ENCODE results near the gene EHBP1L1. TPM values are rescaled to one million over a fixed set of nuclear protein-coding genes. Genes with fewer than 3 reads are reported as not detected.
A peak's percentile ranks its signal among the peaks of the same experiment; 100 is the strongest.

The EHBP1L1 gene
- total RNA-seq, 1 donor from 2014 or later: 10.1 TPM

DNA sequence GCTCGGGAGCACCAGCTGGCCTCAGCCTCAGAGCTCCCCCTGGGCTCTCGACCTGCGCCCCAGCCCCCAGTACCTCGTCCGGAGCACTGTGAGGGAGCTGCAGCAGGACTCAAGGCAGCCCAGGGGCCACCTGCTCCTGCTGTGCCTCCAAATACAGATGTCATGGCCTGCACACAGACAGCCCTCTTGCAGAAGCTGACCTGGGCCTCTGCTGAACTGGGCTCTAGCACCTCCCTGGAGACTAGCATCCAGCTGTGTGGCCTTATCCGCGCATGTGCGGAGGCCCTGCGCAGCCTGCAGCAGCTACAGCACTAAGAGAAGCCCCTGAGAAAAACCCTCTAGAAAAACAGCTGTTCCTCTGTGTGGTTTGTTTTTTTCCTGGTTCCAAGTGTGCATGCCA lies 4.4 kb upstream of the EHBP1L1 start:
- peak overlapping the region; percentile 98 for H3K4me2 ChIP-seq (ENCODE audit: low read length)
- H3K27me3 ChIP-seq (ENCODE audit: insufficient read depth, low read length): no peaks in the 10 kb centered on the region
- H3K4me1 ChIP-seq (ENCODE audit: insufficient read depth, low read length): peaks cover 53% of the 10 kb centered on the region
- no peak for FAIRE-seq
- Mint-ChIP-seq H3K4me3 (ENCODE audit: unreplicated experiment) (peak overlapping the region; percentile 98), H3K27ac (ENCODE audit: unreplicated experiment) (peak overlapping the region; percentile 85), H3K27me3 (ENCODE audit: low read depth, unreplicated experiment) (no peaks in the 10 kb centered on the region), H3K4me1 (ENCODE audit: low read depth, unreplicated experiment) (peaks cover 30% of the 10 kb centered on the region), H3K9me3 (ENCODE audit: unreplicated experiment) (no peaks in the 10 kb centered on the region), H3K36me3 (ENCODE audit: low read depth, unreplicated experiment) (peaks cover 2% of the 10 kb centered on the region)
- H3K9me3 ChIP-seq (ENCODE audit: insufficient read depth, low read depth, low read length): no peaks in the 10 kb centered on the region
- H3K9ac ChIP-seq (ENCODE audit: low read length): peak overlapping the region; percentile 91
- no peak for TF ChIP-seq CTCF (IDR thresholded peaks at IDR 0.05; ENCODE audit: insufficient read depth, low read depth, low read length)
- no peak for TF ChIP-seq EZH2 (IDR thresholded peaks at IDR 0.05; ENCODE audit: insufficient read depth, low read length)
- H3K79me2 ChIP-seq (ENCODE audit: insufficient read depth, low read length): peaks cover 58% of the 10 kb centered on the region
- no peak for DNase-seq (ENCODE audit: low read depth)
- peak overlapping the region; percentile 91 for H3K4me3 ChIP-seq (ENCODE audit: insufficient read depth, low read depth, low read length)
- H4K20me1 ChIP-seq (ENCODE audit: insufficient read depth, low read length): peaks cover 30% of the 10 kb centered on the region
- no peaks in the 10 kb centered on the region for H3K36me3 ChIP-seq (ENCODE audit: insufficient read depth, low read length)
- peak overlapping the region; percentile 37 for H3K27ac ChIP-seq (ENCODE audit: low read depth, low read length)
- H2AFZ ChIP-seq (ENCODE audit: low read depth, low read length): no peak overlapping the region

- Histone ChIP-seq H3K79me2 (ENCODE audit: insufficient read depth, low read length) (peaks cover 54% of the 10 kb centered on the region), H2AFZ (ENCODE audit: low read depth, low read length) (no peak overlapping the region), H3K9ac (ENCODE audit: low read length) (peak overlapping the region; percentile 79), H3K36me3 (ENCODE audit: insufficient read depth, low read length) (no peaks in the 10 kb centered on the region), H3K27ac (ENCODE audit: low read depth, low read length) (no peak overlapping the region), H3K4me1 (ENCODE audit: insufficient read depth, low read length) (peaks cover 58% of the 10 kb centered on the region), H3K9me3 (ENCODE audit: insufficient read depth, low read depth, low read length) (no peaks in the 10 kb centered on the region), H4K20me1 (ENCODE audit: insufficient read depth, low read length) (peaks cover 30% of the 10 kb centered on the region), H3K4me3 (ENCODE audit: insufficient read depth, low read depth, low read length) (peak overlapping the region; percentile 79), H3K27me3 (ENCODE audit: insufficient read depth, low read length) (no peaks in the 10 kb centered on the region), H3K4me2 (ENCODE audit: low read length) (peak overlapping the region; percentile 98)
- Mint-ChIP-seq H3K4me3 (ENCODE audit: unreplicated experiment) (peak overlapping the region; percentile 98), H3K27ac (ENCODE audit: unreplicated experiment) (peak overlapping the region; percentile 85), H3K4me1 (ENCODE audit: low read depth, unreplicated experiment) (peaks cover 34% of the 10 kb centered on the region), H3K36me3 (ENCODE audit: low read depth, unreplicated experiment) (peaks cover 2% of the 10 kb centered on the region), H3K27me3 (ENCODE audit: low read depth, unreplicated experiment) (no peaks in the 10 kb centered on the region), H3K9me3 (ENCODE audit: unreplicated experiment) (no peaks in the 10 kb centered on the region)
- FAIRE-seq (no peak), DNase-seq (ENCODE audit: low read depth) (no peak)
- TF ChIP-seq EZH2 (IDR thresholded peaks at IDR 0.05; ENCODE audit: insufficient read depth, low read length) (no peak), CTCF (IDR thresholded peaks at IDR 0.05; ENCODE audit: insufficient read depth, low read depth, low read length) (peak; percentile 24)
These were observed 3.9 kb upstream of the EHBP1L1 start for GRCh38 chr11:65571940-65572339.

DNA sequence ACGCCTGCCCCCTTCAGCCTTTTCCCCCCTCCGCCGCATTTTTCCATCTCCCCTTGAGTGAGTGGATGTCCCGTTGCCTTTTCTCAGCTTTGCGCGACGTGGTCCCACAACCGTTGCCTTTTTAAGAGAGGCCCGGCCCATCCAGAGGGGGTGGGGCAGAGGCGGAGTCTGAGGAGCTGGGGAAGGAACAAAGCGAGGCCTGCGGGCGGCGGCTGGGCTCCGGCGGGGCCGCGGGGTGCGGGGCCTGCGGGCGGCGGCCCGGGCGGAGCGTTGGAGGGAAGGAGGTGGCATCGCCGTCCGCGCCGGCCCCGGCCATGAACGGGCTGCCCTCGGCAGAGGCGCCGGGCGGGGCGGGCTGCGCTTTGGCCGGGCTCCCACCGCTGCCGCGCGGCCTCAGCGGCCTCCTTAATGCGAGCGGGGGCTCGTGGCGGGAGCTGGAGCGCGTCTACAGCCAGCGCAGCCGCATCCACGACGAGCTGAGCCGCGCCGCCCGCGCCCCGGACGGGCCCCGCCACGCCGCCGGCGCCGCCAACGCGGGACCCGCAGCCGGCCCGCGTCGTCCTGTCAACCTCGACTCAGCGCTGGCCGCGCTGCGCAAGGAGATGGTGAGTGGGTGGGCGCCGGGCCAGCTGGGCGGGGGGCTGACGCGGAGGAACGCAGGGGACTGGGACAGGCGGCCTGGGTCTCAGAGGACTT lies 3.3 kb upstream of the EHBP1L1 start, which contains the start of gene FAM89B:
Gene FAM89B, plus strand, starts transcription at position 183 of the 696 bp plus-strand sequence. Its CDS starts 132 bp downstream, at position 315.
- FAIRE-seq (no peak), DNase-seq (ENCODE audit: low read depth) (peak; percentile 70)
- no peaks in the 10 kb centered on the region for H3K27me3 ChIP-seq (ENCODE audit: insufficient read depth, low read length)
- no peaks in the 10 kb centered on the region for H3K9me3 ChIP-seq (ENCODE audit: insufficient read depth, low read depth, low read length)
- no peaks in the 10 kb centered on the region for H3K36me3 ChIP-seq (ENCODE audit: insufficient read depth, low read length)
- peaks cover 33% of the 10 kb centered on the region for H4K20me1 ChIP-seq (ENCODE audit: insufficient read depth, low read length)
- H3K9ac ChIP-seq (ENCODE audit: low read length): peak within 1 kb of the TSS; percentile 91
- H3K27ac Mint-ChIP-seq (ENCODE audit: unreplicated experiment): peak within 1 kb of the TSS; percentile 85
- peak within 1 kb of the TSS; percentile 98 for H3K4me3 Mint-ChIP-seq (ENCODE audit: unreplicated experiment)
- no peak for TF ChIP-seq EZH2 (IDR thresholded peaks at IDR 0.05; ENCODE audit: insufficient read depth, low read length)
- TF ChIP-seq CTCF (IDR thresholded peaks at IDR 0.05; ENCODE audit: insufficient read depth, low read depth, low read length): no peak
- peaks cover 2% of the 10 kb centered on the region for H3K36me3 Mint-ChIP-seq (ENCODE audit: low read depth, unreplicated experiment)
- H3K9me3 Mint-ChIP-seq (ENCODE audit: unreplicated experiment): no peaks in the 10 kb centered on the region
- H3K4me2 ChIP-seq (ENCODE audit: low read length): peak within 1 kb of the TSS; percentile 98
- no peaks in the 10 kb centered on the region for H3K27me3 Mint-ChIP-seq (ENCODE audit: low read depth, unreplicated experiment)
- H3K4me1 Mint-ChIP-seq (ENCODE audit: low read depth, unreplicated experiment): peaks cover 34% of the 10 kb centered on the region
- H3K27ac ChIP-seq (ENCODE audit: low read depth, low read length): no peak within 1 kb of the TSS
- no peak within 1 kb of the TSS for H2AFZ ChIP-seq (ENCODE audit: low read depth, low read length)
- peak within 1 kb of the TSS; percentile 91 for H3K4me3 ChIP-seq (ENCODE audit: insufficient read depth, low read depth, low read length)
- peaks cover 54% of the 10 kb centered on the region for H3K79me2 ChIP-seq (ENCODE audit: insufficient read depth, low read length)
- H3K4me1 ChIP-seq (ENCODE audit: insufficient read depth, low read length): peaks cover 64% of the 10 kb centered on the region
